Stomach (tissue), 9 donors: ENCODE data around the gene PSMC4. TPM values are rescaled to one million over a fixed set of nuclear protein-coding genes. Genes with fewer than 3 reads are reported as not detected.
"Not testable (repeated sequence)": the region's sequence is repeated elsewhere in the genome, so short reads cannot be mapped to it uniquely, and the experiment has no call there.

Source experiments
- DNase-seq, 2 donors: peaks; one replicate each; pipeline versions ENCODE4 v3.0.0 to v3.0.0-alpha.2; 2013 to 2019
- H3K27ac ChIP-seq, 5 donors: fragments of 200-600 bp in 4 of 5; sonication (generic) in 4 of 5; one replicate each; pipeline ENCODE4 v1.5.1; 2013 to 2019; ENCODE audit warnings: mild to moderate bottlenecking in 1 of 5, moderate library complexity in 1 of 5
- H3K27me3 ChIP-seq, 3 donors: fragments of 200-600 bp; sonication (generic); one replicate each; pipeline ENCODE4 v1.5.1; 2017 to 2019; ENCODE audit warnings: mixed run types in 1 of 3
- H3K36me3 ChIP-seq, 4 donors: fragments of 200-600 bp; sonication (generic); 1 replicate in 3 of 4; 2 replicates in 1 of 4; pipeline ENCODE4 v1.5.1; 2016 to 2019
- H3K4me1 ChIP-seq, 4 donors: fragments of 200-600 bp; sonication (generic); one replicate each; pipeline ENCODE4 v1.5.1; 2016 to 2019
- H3K4me3 ChIP-seq, 4 donors: fragments of 200-600 bp; sonication (generic) in 3 of 4; one replicate each; pipeline ENCODE4 v1.5.1; 2016 to 2019; ENCODE audit warnings: mild to moderate bottlenecking in 1 of 4
- H3K9me3 ChIP-seq, 4 donors: fragments of 200-600 bp; sonication (generic); one replicate each; pipeline ENCODE4 v1.5.1; 2016 to 2019
- CTCF ChIP-seq, 7 experiments: fragments of 450-650 bp in 4 of 7; fragments of 200-600 bp in 3 of 7; sonication (generic) in 3 of 7; IDR thresholded peaks; one replicate each; pipeline ENCODE4 v1.5.1; 2016 to 2019; ENCODE audit warnings: antibody characterized with exemption in 7 of 7, control low read depth in 2 of 7, mild to moderate bottlenecking in 1 of 7
- EP300 ChIP-seq: sonication (generic); formaldehyde crosslinking; IDR thresholded peaks from one replicate; pipeline ENCODE4 v1.6.1; 2017; ENCODE audit warnings: antibody characterized with exemption
- POLR2A ChIP-seq, 4 donors: fragments of 450-650 bp; IDR thresholded peaks; one replicate each; pipeline ENCODE4 v1.6.1; 2016; ENCODE audit warnings: antibody characterized with exemption in 4 of 4, control low read depth in 2 of 4, mild to moderate bottlenecking in 1 of 4, moderate library complexity in 1 of 4
- POLR2AphosphoS5 ChIP-seq, 3 donors: sonication (generic); formaldehyde crosslinking; IDR thresholded peaks; one replicate each; pipeline ENCODE4 v1.6.1; 2016; ENCODE audit warnings: antibody characterized with exemption in 3 of 3
- WGBS, 5 donors: extraction: QIAGEN DNeasy Blood & Tissue Kit in 3 of 5; methylation state at CpG; one replicate each; pipeline versions ENCODE4 v1.1.5 to v1.1.7; 2013 to 2018; 5-methylcytosine and 5-hydroxymethylcytosine counted together
- intact Hi-C: fragments of 100-400 bp; cut with DNase I; formaldehyde crosslinking; loops from one replicate; pipeline ENCODE4 v1.15.1; 2023; ENCODE audit warnings: low total_unique reads
- polyA plus RNA-seq, 3 donors: library from polyadenylated mRNA; stranded (reverse); fragments of 200-250 nt; gene quantifications; one replicate each; pipeline ENCODE4 v1.2.3, GENCODE V29; 2013
- total RNA-seq, 5 donors: library from RNA; depleted of rRNA; stranded (reverse); fragments of >200 nt; gene quantifications; one replicate each; pipeline versions ENCODE4 v1.1.0 to v1.2.3, GENCODE V29; 2014 to 2016
- donor health status: healthy with polysubstance abuse.
- donor health status: Bipolar disorder and iron deficiency.
- donor health status: healthy.

The PSMC4 gene
- total and polyA plus RNA-seq, 8 donors: 3.8 to 79.7 (median 65.9) TPM

GRCh38 chr19:39951065-39951650 is 19.8 kb upstream of the PSMC4 start:
- Histone ChIP-seq H3K4me1 (peaks cover 6 to 24% (median 8%) of the 10 kb centered on the region in 4 donors), H3K36me3 (no peaks in the 10 kb centered on the region), H3K27me3 (peaks cover 0 to 39% (median 0%) of the 10 kb centered on the region in 3 donors), H3K9me3 (no peaks in the 10 kb centered on the region), H3K27ac (no peak overlapping the region), H3K4me3 (no peak overlapping the region)
- TF ChIP-seq POLR2AphosphoS5 (IDR thresholded peaks at IDR 0.05) (no peak), POLR2A (IDR thresholded peaks at IDR 0.05) (no peak), EP300 (no peak), CTCF (IDR thresholded peaks at IDR 0.05) (no peak)
- intact Hi-C loops: no loop called here
- WGBS, 5 donors: 87 to 98% (median 94%) methylated on average over 2 of the region's 2 CpGs
- DNase-seq: peak in 1 of 2 donors; percentile 7

GRCh38 chr19:39951686-39952085 is 19.3 kb upstream of the PSMC4 start:
- TF ChIP-seq POLR2A (IDR thresholded peaks at IDR 0.05) (no peak), CTCF (IDR thresholded peaks at IDR 0.05) (no peak), EP300 (no peak), POLR2AphosphoS5 (IDR thresholded peaks at IDR 0.05) (no peak)
- H3K36me3 ChIP-seq: no peaks in the 10 kb centered on the region
- no peak overlapping the region for H3K27ac ChIP-seq
- WGBS, 5 donors: 50 to 72% (median 59%) methylated on average over 3 of the region's 3 CpGs
- peaks cover 0 to 37% (median 0%) of the 10 kb centered on the region in 3 donors for H3K27me3 ChIP-seq
- H3K9me3 ChIP-seq: no peaks in the 10 kb centered on the region
- DNase-seq: peak in 1 of 2 donors; percentile 22
- peaks cover 4 to 20% (median 8%) of the 10 kb centered on the region in 4 donors for H3K4me1 ChIP-seq
- intact Hi-C loops: no loop called here
- H3K4me3 ChIP-seq: no peak overlapping the region

- H3K27ac ChIP-seq: no peak overlapping the region
- no peaks in the 10 kb centered on the region for H3K9me3 ChIP-seq
- H3K4me3 ChIP-seq: no peak overlapping the region
- H3K4me1 ChIP-seq: peaks cover 4 to 20% (median 8%) of the 10 kb centered on the region in 4 donors
- TF ChIP-seq POLR2AphosphoS5 (IDR thresholded peaks at IDR 0.05) (no peak), CTCF (IDR thresholded peaks at IDR 0.05) (no peak), EP300 (no peak), POLR2A (IDR thresholded peaks at IDR 0.05) (no peak)
- H3K27me3 ChIP-seq: peaks cover 0 to 16% (median 0%) of the 10 kb centered on the region in 3 donors
- no peaks in the 10 kb centered on the region for H3K36me3 ChIP-seq
- WGBS, 5 donors: 87 to 96% (median 92%) methylated on average over 7 of the region's 7 CpGs
- DNase-seq: no peak
- intact Hi-C loops: no loop called here
These were observed 17.1 kb upstream of the PSMC4 start for GRCh38 chr19:39953915-39954314.

GRCh38 chr19:39957886-39958285 is 13.1 kb upstream of the PSMC4 start:
- H3K27ac ChIP-seq, intact Hi-C loops, H3K4me3 ChIP-seq, H3K27me3 ChIP-seq, H3K9me3 ChIP-seq, DNase-seq, H3K36me3 ChIP-seq: not testable (repeated sequence)
- H3K4me1 ChIP-seq: peaks cover 3 to 12% (median 4%) of the 10 kb centered on the region in 4 donors
- 82 to 96% (median 88%) methylated on average over 5 of the region's 5 CpGs for WGBS, 5 donors

GRCh38 chr19:39958942-39959341 is 12.0 kb upstream of the PSMC4 start:
- H3K27me3 ChIP-seq, H3K27ac ChIP-seq, H3K9me3 ChIP-seq, H3K4me1 ChIP-seq, intact Hi-C loops, H3K4me3 ChIP-seq, H3K36me3 ChIP-seq, DNase-seq: not testable (repeated sequence)
- WGBS, 5 donors: 82 to 93% (median 86%) methylated on average over 3 of the region's 3 CpGs

GRCh38 chr19:39959407-39959806 is 11.6 kb upstream of the PSMC4 start:
- DNase-seq, H3K4me3 ChIP-seq, H3K36me3 ChIP-seq, intact Hi-C loops, H3K4me1 ChIP-seq, H3K27me3 ChIP-seq, H3K27ac ChIP-seq, H3K9me3 ChIP-seq: not testable (repeated sequence)
- 54 to 68% (median 60%) methylated on average over 9 to 13 of the region's 13 CpGs for WGBS, 5 donors
